Liver (tissue), 9 donors: ENCODE data around the gene SH2D3C. TPM values are rescaled to one million over a fixed set of nuclear protein-coding genes. Genes with fewer than 3 reads are reported as not detected.

Experiments
- DNase-seq: peaks from one replicate; pipeline ENCODE4 v3.0.0-alpha.2; 2017; ENCODE audit warnings: low spot score
- H3K27ac ChIP-seq, 2 donors: one replicate each; pipeline ENCODE4 v1.7.0; 2013; ENCODE audit warnings: inconsistent platforms in 2 of 2, low read length in 2 of 2, control low read depth in 1 of 2, low read depth in 1 of 2, mild to moderate bottlenecking in 1 of 2
- H3K27me3 ChIP-seq, 4 donors: one replicate each; pipeline versions ENCODE4 v1.6.1 to v1.7.0; 2013; ENCODE audit warnings: low read length in 3 of 4, inconsistent platforms in 1 of 4, mild to moderate bottlenecking in 1 of 4, moderate library complexity in 1 of 4; ENCODE audit not compliant: control insufficient read depth in 4 of 4, insufficient read depth in 4 of 4
- H3K36me3 ChIP-seq, 4 donors: one replicate each; pipeline versions ENCODE4 v1.6.1 to v1.7.0; 2013; ENCODE audit warnings: low read length in 3 of 4, mild to moderate bottlenecking in 3 of 4, low read depth in 1 of 4, moderate library complexity in 1 of 4; ENCODE audit not compliant: control insufficient read depth in 4 of 4, insufficient read depth in 3 of 4
- H3K4me1 ChIP-seq, 4 donors: one replicate each; pipeline versions ENCODE4 v1.6.1 to v1.7.0; 2013; ENCODE audit warnings: low read length in 3 of 4, mild to moderate bottlenecking in 3 of 4, moderate library complexity in 1 of 4; ENCODE audit not compliant: control insufficient read depth in 4 of 4, insufficient read depth in 4 of 4
- H3K4me3 ChIP-seq, 3 donors: one replicate each; pipeline versions ENCODE4 v1.6.1 to v1.7.0; 2013; ENCODE audit warnings: low read length in 3 of 3, control low read depth in 1 of 3, low read depth in 1 of 3, mild to moderate bottlenecking in 1 of 3
- H3K9ac ChIP-seq, 2 donors: one replicate each; pipeline ENCODE4 v1.7.0; 2013; ENCODE audit warnings: low read length in 2 of 2, mild to moderate bottlenecking in 2 of 2, moderate library complexity in 2 of 2, control low read depth in 1 of 2, low read depth in 1 of 2
- H3K9me3 ChIP-seq, 4 donors: one replicate each; pipeline versions ENCODE4 v1.6.1 to v1.7.0; 2013; ENCODE audit warnings: low read length in 3 of 4; ENCODE audit not compliant: control insufficient read depth in 4 of 4
- EGR1 ChIP-seq, 2 donors: IDR thresholded peaks; 2 replicates each; pipeline ENCODE4 v1.6.1; 2016 to 2018; ENCODE audit warnings: antibody characterized with exemption in 2 of 2, low read depth in 2 of 2
- FOXA1 ChIP-seq: IDR thresholded peaks from 2 replicates; pipeline ENCODE4 v1.6.1; 2016; ENCODE audit warnings: antibody characterized with exemption
- FOXA2 ChIP-seq: IDR thresholded peaks from 2 replicates; pipeline ENCODE4 v1.6.1; 2016; ENCODE audit warnings: antibody characterized with exemption
- GABPA ChIP-seq, 2 donors: IDR thresholded peaks in 1 of 2; conservative IDR thresholded peaks in 1 of 2; 2 replicates each; pipeline ENCODE4 v1.6.1; 2016; ENCODE audit warnings: antibody characterized with exemption in 2 of 2, mild to moderate bottlenecking in 1 of 2, moderate library complexity in 1 of 2
- HNF4A ChIP-seq, 2 donors: conservative IDR thresholded peaks; 2 replicates each; pipeline ENCODE4 v1.6.1; 2016; ENCODE audit warnings: antibody characterized with exemption in 2 of 2, mild to moderate bottlenecking in 2 of 2
- HNF4G ChIP-seq: IDR thresholded peaks from 2 replicates; pipeline ENCODE4 v1.6.1; 2016; ENCODE audit warnings: antibody characterized with exemption
- JUND ChIP-seq, 2 donors: IDR thresholded peaks; 2 replicates each; pipeline ENCODE4 v1.6.1; 2016; ENCODE audit warnings: antibody characterized with exemption in 2 of 2
- NR2F2 ChIP-seq: IDR thresholded peaks from 2 replicates; pipeline ENCODE4 v1.6.1; 2016; ENCODE audit warnings: antibody characterized with exemption
- RAD21 ChIP-seq, 2 donors: IDR thresholded peaks; 2 replicates each; pipeline ENCODE4 v1.6.1; 2016; ENCODE audit warnings: antibody characterized with exemption in 2 of 2, mild to moderate bottlenecking in 2 of 2
- RXRA ChIP-seq, 2 donors: IDR thresholded peaks; 2 replicates each; pipeline ENCODE4 v1.6.1; 2017 to 2018; ENCODE audit warnings: antibody characterized with exemption in 2 of 2, mild to moderate bottlenecking in 1 of 2
- SP1 ChIP-seq: IDR thresholded peaks from 2 replicates; pipeline ENCODE4 v1.6.1; 2018; ENCODE audit warnings: antibody characterized with exemption, mild to moderate bottlenecking
- TAF1 ChIP-seq: conservative IDR thresholded peaks from 2 replicates; pipeline ENCODE4 v1.6.1; 2016; ENCODE audit warnings: antibody characterized with exemption, mild to moderate bottlenecking
- YY1 ChIP-seq: IDR thresholded peaks from 2 replicates; pipeline ENCODE4 v1.6.1; 2016; ENCODE audit warnings: antibody characterized with exemption, mild to moderate bottlenecking
- WGBS: extraction: QIAGEN DNeasy Blood & Tissue Kit; methylation state at CpG from one replicate; pipeline ENCODE4 v1.1.7; 2013; 5-methylcytosine and 5-hydroxymethylcytosine counted together
- polyA plus RNA-seq, 2 donors: library from polyadenylated mRNA; stranded (reverse) in 1 of 2; unstranded in 1 of 2; fragments of 200-250 nt in 1 of 2; fragments of >200 nt in 1 of 2; fragmentation: Nextera tagmentation in 1 of 2; extraction: Ambion mirVana in 1 of 2; gene quantifications; one replicate each; pipeline versions ENCODE4 v1.2.1 to v1.2.3, GENCODE V29; 2013 to 2015
- total RNA-seq, 2 donors: library from RNA; depleted of rRNA; stranded (reverse); fragments of >200 nt; gene quantifications; one replicate each; pipeline ENCODE4 v1.2.3, GENCODE V29; 2014
- TF ChIP-seq, protein P1 (sequence below): IDR thresholded peaks from 2 replicates; pipeline ENCODE4 v1.6.1; 2016; ENCODE audit warnings: antibody characterized with exemption
- TF ChIP-seq, protein P2 (sequence below): IDR thresholded peaks from 2 replicates; pipeline ENCODE4 v1.6.1; 2016; ENCODE audit warnings: antibody characterized with exemption
- TF ChIP-seq, protein P3 (sequence below): fragments of 150-350 bp; IDR thresholded peaks from 2 replicates; pipeline ENCODE4 v1.5.1; 2017; ENCODE audit warnings: improper control_type of control experiment, low read depth, low read length; ENCODE audit not compliant: missing input control
- TF ChIP-seq, protein P4 (sequence below): IDR thresholded peaks from 2 replicates; pipeline ENCODE4 v1.6.1; 2016; ENCODE audit warnings: antibody characterized with exemption
- TF ChIP-seq, protein P5 (sequence below): IDR thresholded peaks from 2 replicates; pipeline ENCODE4 v1.6.1; 2016; ENCODE audit warnings: antibody characterized with exemption, mild to moderate bottlenecking
- donor health status: healthy.
- donor health status: healthy.
- donor health status: healthy.
- donor health status: healthy.
- donor health status: healthy.

The SH2D3C gene
- total and polyA plus RNA-seq, 4 donors = 2.2 to 5.1 (median 3.9) TPM

DNA sequence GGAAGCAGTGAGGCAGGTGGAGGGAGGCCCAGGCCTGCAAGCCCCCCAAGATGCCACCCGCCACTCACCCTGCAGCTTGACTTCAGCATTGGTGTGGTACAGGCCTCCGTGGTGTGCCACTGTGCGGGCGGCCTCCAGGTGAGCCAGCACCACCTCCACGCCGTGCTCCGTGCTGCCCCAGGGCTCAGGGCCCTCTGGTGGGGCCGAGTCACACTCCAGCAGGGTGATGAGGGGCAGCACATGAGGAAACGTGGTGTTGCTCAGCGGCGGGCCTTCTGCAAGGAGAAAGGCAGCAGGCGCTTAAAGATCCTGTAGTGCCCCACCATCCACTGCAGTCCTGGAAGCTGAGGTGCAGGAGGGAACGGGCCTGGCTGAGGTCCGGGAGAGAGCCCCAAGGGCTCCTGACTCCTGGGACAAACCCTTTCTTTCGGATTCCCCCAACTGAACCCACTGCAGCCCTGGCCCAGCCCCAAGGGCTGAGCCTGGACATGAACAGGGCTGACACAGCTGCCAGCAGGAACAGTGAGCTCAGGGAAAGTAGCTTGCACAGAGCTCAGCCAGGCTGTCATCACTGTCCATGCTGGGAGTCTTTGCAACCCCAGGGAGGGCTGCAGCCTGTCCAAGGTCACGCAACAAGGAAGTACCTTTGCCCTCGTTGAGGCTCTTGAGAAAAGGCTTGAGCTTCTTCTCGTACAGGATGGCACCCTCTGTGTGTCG, 38.7 kb downstream of the SH2D3C start:
- TF ChIP-seq JUND (IDR thresholded peaks at IDR 0.05) (no peak), RAD21 (IDR thresholded peaks at IDR 0.05) (no peak), FOXA1 (no peak), GABPA (IDR thresholded peaks at IDR 0.05 in 1 of 2, conservative IDR thresholded peaks at IDR 0.05 in 1 of 2) (no peak), HNF4A (conservative IDR thresholded peaks at IDR 0.05) (no peak)
- TF ChIP-seq, protein P1, sequence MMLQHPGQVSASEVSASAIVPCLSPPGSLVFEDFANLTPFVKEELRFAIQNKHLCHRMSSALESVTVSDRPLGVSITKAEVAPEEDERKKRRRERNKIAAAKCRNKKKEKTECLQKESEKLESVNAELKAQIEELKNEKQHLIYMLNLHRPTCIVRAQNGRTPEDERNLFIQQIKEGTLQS = no peak
- H3K27me3 ChIP-seq = no peaks in the 10 kb centered on the region
- H3K4me1 ChIP-seq = peaks cover 0 to under 1% (median 0%) of the 10 kb centered on the region in 4 donors
- no peak overlapping the region for H3K9ac ChIP-seq
- 85% methylated on average over 19 of the region's 19 CpGs for WGBS
- H3K27ac ChIP-seq = no peak overlapping the region
- no peak overlapping the region for H3K4me3 ChIP-seq
- peaks cover 0 to 2% (median 0%) of the 10 kb centered on the region in 4 donors for H3K36me3 ChIP-seq
- no peaks in the 10 kb centered on the region for H3K9me3 ChIP-seq
- no peak for DNase-seq

DNA sequence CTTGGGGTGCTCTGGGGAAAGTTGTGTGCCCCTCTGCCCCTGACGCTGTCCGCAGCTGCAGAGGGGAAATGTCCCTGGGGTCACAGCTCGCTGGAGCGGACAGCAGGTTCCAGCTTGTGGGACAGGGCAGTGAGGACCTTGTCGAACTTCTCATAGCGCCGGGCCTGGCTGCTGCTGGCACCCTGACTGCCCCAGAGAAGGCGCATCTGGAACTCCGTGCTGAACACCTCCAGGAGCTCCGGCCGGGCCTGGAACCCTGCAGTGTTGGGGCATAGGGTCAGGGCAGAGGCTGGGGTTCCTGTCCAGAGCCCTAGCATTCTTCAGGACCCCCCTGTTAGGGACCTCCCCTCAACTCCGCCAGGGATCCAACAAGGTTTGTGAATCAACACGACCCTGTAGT, 39.8 kb downstream of the SH2D3C start:
- no peaks in the 10 kb centered on the region for H3K27me3 ChIP-seq
- TF ChIP-seq HNF4G (no peak), JUND (IDR thresholded peaks at IDR 0.05) (no peak), TAF1 (no peak), HNF4A (conservative IDR thresholded peaks at IDR 0.05) (no peak), SP1 (no peak), GABPA (IDR thresholded peaks at IDR 0.05 in 1 of 2, conservative IDR thresholded peaks at IDR 0.05 in 1 of 2) (no peak), RAD21 (IDR thresholded peaks at IDR 0.05) (no peak), YY1 (no peak), EGR1 (IDR thresholded peaks at IDR 0.05; ENCODE audit: low read depth in 2 of 2) (no peak), NR2F2 (no peak), RXRA (IDR thresholded peaks at IDR 0.05) (no peak), FOXA1 (no peak), FOXA2 (no peak)
- TF ChIP-seq, protein P2, sequence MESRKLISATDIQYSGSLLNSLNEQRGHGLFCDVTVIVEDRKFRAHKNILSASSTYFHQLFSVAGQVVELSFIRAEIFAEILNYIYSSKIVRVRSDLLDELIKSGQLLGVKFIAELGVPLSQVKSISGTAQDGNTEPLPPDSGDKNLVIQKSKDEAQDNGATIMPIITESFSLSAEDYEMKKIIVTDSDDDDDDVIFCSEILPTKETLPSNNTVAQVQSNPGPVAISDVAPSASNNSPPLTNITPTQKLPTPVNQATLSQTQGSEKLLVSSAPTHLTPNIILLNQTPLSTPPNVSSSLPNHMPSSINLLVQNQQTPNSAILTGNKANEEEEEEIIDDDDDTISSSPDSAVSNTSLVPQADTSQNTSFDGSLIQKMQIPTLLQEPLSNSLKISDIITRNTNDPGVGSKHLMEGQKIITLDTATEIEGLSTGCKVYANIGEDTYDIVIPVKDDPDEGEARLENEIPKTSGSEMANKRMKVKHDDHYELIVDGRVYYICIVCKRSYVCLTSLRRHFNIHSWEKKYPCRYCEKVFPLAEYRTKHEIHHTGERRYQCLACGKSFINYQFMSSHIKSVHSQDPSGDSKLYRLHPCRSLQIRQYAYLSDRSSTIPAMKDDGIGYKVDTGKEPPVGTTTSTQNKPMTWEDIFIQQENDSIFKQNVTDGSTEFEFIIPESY = no peak
- TF ChIP-seq, protein P1 = no peak
- TF ChIP-seq, protein P3, sequence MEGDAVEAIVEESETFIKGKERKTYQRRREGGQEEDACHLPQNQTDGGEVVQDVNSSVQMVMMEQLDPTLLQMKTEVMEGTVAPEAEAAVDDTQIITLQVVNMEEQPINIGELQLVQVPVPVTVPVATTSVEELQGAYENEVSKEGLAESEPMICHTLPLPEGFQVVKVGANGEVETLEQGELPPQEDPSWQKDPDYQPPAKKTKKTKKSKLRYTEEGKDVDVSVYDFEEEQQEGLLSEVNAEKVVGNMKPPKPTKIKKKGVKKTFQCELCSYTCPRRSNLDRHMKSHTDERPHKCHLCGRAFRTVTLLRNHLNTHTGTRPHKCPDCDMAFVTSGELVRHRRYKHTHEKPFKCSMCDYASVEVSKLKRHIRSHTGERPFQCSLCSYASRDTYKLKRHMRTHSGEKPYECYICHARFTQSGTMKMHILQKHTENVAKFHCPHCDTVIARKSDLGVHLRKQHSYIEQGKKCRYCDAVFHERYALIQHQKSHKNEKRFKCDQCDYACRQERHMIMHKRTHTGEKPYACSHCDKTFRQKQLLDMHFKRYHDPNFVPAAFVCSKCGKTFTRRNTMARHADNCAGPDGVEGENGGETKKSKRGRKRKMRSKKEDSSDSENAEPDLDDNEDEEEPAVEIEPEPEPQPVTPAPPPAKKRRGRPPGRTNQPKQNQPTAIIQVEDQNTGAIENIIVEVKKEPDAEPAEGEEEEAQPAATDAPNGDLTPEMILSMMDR = no peak
- TF ChIP-seq, protein P4, sequence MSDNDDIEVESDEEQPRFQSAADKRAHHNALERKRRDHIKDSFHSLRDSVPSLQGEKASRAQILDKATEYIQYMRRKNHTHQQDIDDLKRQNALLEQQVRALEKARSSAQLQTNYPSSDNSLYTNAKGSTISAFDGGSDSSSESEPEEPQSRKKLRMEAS = no peak
- TF ChIP-seq, protein P5, sequence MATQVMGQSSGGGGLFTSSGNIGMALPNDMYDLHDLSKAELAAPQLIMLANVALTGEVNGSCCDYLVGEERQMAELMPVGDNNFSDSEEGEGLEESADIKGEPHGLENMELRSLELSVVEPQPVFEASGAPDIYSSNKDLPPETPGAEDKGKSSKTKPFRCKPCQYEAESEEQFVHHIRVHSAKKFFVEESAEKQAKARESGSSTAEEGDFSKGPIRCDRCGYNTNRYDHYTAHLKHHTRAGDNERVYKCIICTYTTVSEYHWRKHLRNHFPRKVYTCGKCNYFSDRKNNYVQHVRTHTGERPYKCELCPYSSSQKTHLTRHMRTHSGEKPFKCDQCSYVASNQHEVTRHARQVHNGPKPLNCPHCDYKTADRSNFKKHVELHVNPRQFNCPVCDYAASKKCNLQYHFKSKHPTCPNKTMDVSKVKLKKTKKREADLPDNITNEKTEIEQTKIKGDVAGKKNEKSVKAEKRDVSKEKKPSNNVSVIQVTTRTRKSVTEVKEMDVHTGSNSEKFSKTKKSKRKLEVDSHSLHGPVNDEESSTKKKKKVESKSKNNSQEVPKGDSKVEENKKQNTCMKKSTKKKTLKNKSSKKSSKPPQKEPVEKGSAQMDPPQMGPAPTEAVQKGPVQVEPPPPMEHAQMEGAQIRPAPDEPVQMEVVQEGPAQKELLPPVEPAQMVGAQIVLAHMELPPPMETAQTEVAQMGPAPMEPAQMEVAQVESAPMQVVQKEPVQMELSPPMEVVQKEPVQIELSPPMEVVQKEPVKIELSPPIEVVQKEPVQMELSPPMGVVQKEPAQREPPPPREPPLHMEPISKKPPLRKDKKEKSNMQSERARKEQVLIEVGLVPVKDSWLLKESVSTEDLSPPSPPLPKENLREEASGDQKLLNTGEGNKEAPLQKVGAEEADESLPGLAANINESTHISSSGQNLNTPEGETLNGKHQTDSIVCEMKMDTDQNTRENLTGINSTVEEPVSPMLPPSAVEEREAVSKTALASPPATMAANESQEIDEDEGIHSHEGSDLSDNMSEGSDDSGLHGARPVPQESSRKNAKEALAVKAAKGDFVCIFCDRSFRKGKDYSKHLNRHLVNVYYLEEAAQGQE = no peak
- H3K9ac ChIP-seq = no peak overlapping the region
- peaks cover 0 to 9% (median 7%) of the 10 kb centered on the region in 4 donors for H3K4me1 ChIP-seq
- 83% methylated on average over 13 of the region's 13 CpGs for WGBS
- no peak overlapping the region for H3K4me3 ChIP-seq
- H3K36me3 ChIP-seq = peaks cover 0 to 2% (median 0%) of the 10 kb centered on the region in 4 donors
- H3K27ac ChIP-seq = no peak overlapping the region
- no peaks in the 10 kb centered on the region for H3K9me3 ChIP-seq
- DNase-seq = no peak
